IMR-90 (cell line): ENCODE data around the gene TNFRSF14. TPM values are rescaled to one million over a fixed set of nuclear protein-coding genes. Genes with fewer than 3 reads are reported as not detected.

Source experiments
- ATAC-seq: fragments of 200-7000 bp; cut with Tn5 transposase; 2 replicates; pipeline ENCODE4 v1.9.1; 2020; ENCODE audit warnings: low read depth, mild to moderate bottlenecking, moderate library complexity
- BruUV-seq: library from RNA; stranded (reverse); fragments of 400-500 nt; replicated peaks from 2 replicates; lab custom pipeline; 2021; lab: Mats Ljungman, UMichigan
- CTCF ChIA-PET: fragments of 300-600 bp; formaldehyde crosslinking; extraction: SDS; loops from one replicate; lab custom pipeline; 2021; ENCODE audit warnings: antibody characterized with exemption; lab: Yijun Ruan, JAX
- POLR2A ChIA-PET: fragments of 300-600 bp; sonication (Branson Sonifier 250); formaldehyde crosslinking; loops from one replicate; lab custom pipeline; 2022; ENCODE audit warnings: antibody characterized with exemption; ENCODE audit not compliant: unreplicated experiment; lab: Charles Lee
- DNase-seq: peaks from one replicate; pipeline ENCODE4 v3.0.0; 2013
- H2AFZ ChIP-seq: replicated peaks from 2 replicates; pipeline ENCODE3; 2013; ENCODE audit warnings: low read length, mild to moderate bottlenecking; ENCODE audit not compliant: poor library complexity
- H2AK5ac ChIP-seq: 2 replicates; pipeline ENCODE4 v1.6.1; 2013; ENCODE audit warnings: low read depth, low read length, inconsistent platforms
- H2AK9ac ChIP-seq: replicated peaks from 2 replicates; pipeline ENCODE3; 2013; ENCODE audit warnings: mild to moderate bottlenecking, low read depth, low read length, moderate library complexity; ENCODE audit not compliant: poor library complexity
- H2BK120ac ChIP-seq: 2 replicates; pipeline ENCODE4 v1.6.1; 2013; ENCODE audit warnings: low read depth, low read length, inconsistent platforms
- H2BK15ac ChIP-seq: 3 replicates; pipeline ENCODE4 v1.6.1; 2013; ENCODE audit warnings: low read depth, low read length, inconsistent platforms
- H2BK20ac ChIP-seq: 2 replicates; pipeline ENCODE4 v1.6.1; 2013; ENCODE audit warnings: low read depth, mild to moderate bottlenecking, inconsistent platforms, low read length, moderate library complexity
- H2BK5ac ChIP-seq: 2 replicates; pipeline ENCODE4 v1.6.1; 2013; ENCODE audit warnings: mild to moderate bottlenecking, low read depth, low read length, inconsistent platforms; ENCODE audit not compliant: poor library complexity, severe bottlenecking
- H3K14ac ChIP-seq: replicated peaks from 2 replicates; pipeline ENCODE4 v1.6.1; 2013; ENCODE audit warnings: low read depth, low read length, inconsistent platforms
- H3K18ac ChIP-seq: 2 replicates; pipeline ENCODE4 v1.6.1; 2013; ENCODE audit warnings: low read depth, low read length, control low read depth
- H3K23ac ChIP-seq: 2 replicates; pipeline ENCODE4 v1.6.1; 2013; ENCODE audit warnings: low read depth, low read length, inconsistent platforms
- H3K27ac ChIP-seq: 2 replicates; pipeline ENCODE4 v1.5.1; 2013; ENCODE audit warnings: mild to moderate bottlenecking, control low read depth, low read length; ENCODE audit not compliant: insufficient read depth
- H3K27me3 ChIP-seq: 2 replicates; pipeline ENCODE4 v1.6.1; 2013; ENCODE audit warnings: low read length; ENCODE audit not compliant: control insufficient read depth, insufficient read depth
- H3K36me3 ChIP-seq: 2 replicates; pipeline ENCODE4 v1.6.1; 2013; ENCODE audit warnings: low read length, mixed read lengths; ENCODE audit not compliant: control insufficient read depth, insufficient read depth
- H3K4ac ChIP-seq: 2 replicates; pipeline ENCODE4 v1.6.1; 2013; ENCODE audit warnings: low read depth, low read length, inconsistent platforms
- H3K4me1 ChIP-seq: 2 replicates; pipeline ENCODE4 v1.6.1; 2013; ENCODE audit warnings: low read length, mixed read lengths; ENCODE audit not compliant: control insufficient read depth, insufficient read depth
- H3K4me2 ChIP-seq: 2 replicates; pipeline ENCODE4 v1.6.1; 2013; ENCODE audit warnings: low read depth, mild to moderate bottlenecking, control low read depth, low read length, moderate library complexity
- H3K4me3 ChIP-seq: 2 replicates; pipeline ENCODE4 v1.5.1; 2013; ENCODE audit warnings: low read depth, mild to moderate bottlenecking, control low read depth, low read length, moderate library complexity; ENCODE audit not compliant: insufficient read depth
- H3K56ac ChIP-seq: 2 replicates; pipeline ENCODE4 v1.6.1; 2013; ENCODE audit warnings: low read length, inconsistent platforms; ENCODE audit not compliant: insufficient read depth; ENCODE audit errors: extremely low read depth
- H3K79me1 ChIP-seq, 2 experiments: 2 replicates each; pipeline ENCODE4 v1.6.1; 2013; ENCODE audit warnings: low read length in 2 of 2, inconsistent platforms in 1 of 2, low read depth in 1 of 2
- H3K9ac ChIP-seq: 2 replicates; pipeline ENCODE4 v1.6.1; 2013; ENCODE audit warnings: low read depth, low read length, control low read depth
- H3K9me1 ChIP-seq: 2 replicates; pipeline ENCODE4 v1.6.1; 2013; ENCODE audit warnings: low read length, inconsistent platforms; ENCODE audit not compliant: insufficient read depth
- H3K9me3 ChIP-seq: 2 replicates; pipeline ENCODE4 v1.6.1; 2013; ENCODE audit warnings: low read length; ENCODE audit not compliant: control insufficient read depth, insufficient read depth
- H4K20me1 ChIP-seq: 2 replicates; pipeline ENCODE4 v1.6.1; 2013; ENCODE audit warnings: low read length, inconsistent platforms; ENCODE audit not compliant: insufficient read depth
- H4K5ac ChIP-seq: 2 replicates; pipeline ENCODE4 v1.6.1; 2013; ENCODE audit warnings: mild to moderate bottlenecking, low read depth, low read length, control low read depth
- H4K8ac ChIP-seq, 2 experiments: 2 replicates each; pipeline ENCODE4 v1.6.1; 2013; ENCODE audit warnings: low read depth in 2 of 2, low read length in 2 of 2, control low read depth in 1 of 2, inconsistent platforms in 1 of 2
- H4K91ac ChIP-seq: 2 replicates; pipeline ENCODE4 v1.6.1; 2013; ENCODE audit warnings: low read depth, low read length, inconsistent platforms; ENCODE audit not compliant: insufficient read depth
- BHLHE40 ChIP-seq: fragments of 150-350 bp; IDR thresholded peaks from 2 replicates; pipeline ENCODE4 v1.6.1; 2016; ENCODE audit warnings: mild to moderate bottlenecking, low read depth, low read length
- CHD1 ChIP-seq: IDR thresholded peaks from 2 replicates; pipeline ENCODE4 v1.6.1; 2012; ENCODE audit warnings: low read depth, low read length, improper control_type of control experiment
- CTCF ChIP-seq: conservative IDR thresholded peaks from 2 replicates; pipeline ENCODE4 v1.5.1; 2012; ENCODE audit warnings: mild to moderate bottlenecking, low read depth, low read length, improper control_type of control experiment
- FOS ChIP-seq: fragments of 150-350 bp; IDR thresholded peaks from 2 replicates; pipeline ENCODE4 v1.6.1; 2016; ENCODE audit warnings: low read depth, low read length
- MAZ ChIP-seq: IDR thresholded peaks from 2 replicates; pipeline ENCODE4 v1.6.1; 2012; ENCODE audit warnings: low read depth, mild to moderate bottlenecking, low read length, improper control_type of control experiment, moderate library complexity, borderline replicate concordance
- RCOR1 ChIP-seq: IDR thresholded peaks from 2 replicates; pipeline ENCODE4 v1.6.1; 2012; ENCODE audit warnings: mild to moderate bottlenecking, low read length, improper control_type of control experiment; ENCODE audit not compliant: insufficient replicate concordance
- SMC3 ChIP-seq: fragments of 150-350 bp; IDR thresholded peaks from 2 replicates; pipeline ENCODE4 v1.6.1; 2016; ENCODE audit warnings: low read depth, mild to moderate bottlenecking, antibody characterized with exemption, low read length, moderate library complexity
- USF2 ChIP-seq: fragments of 150-350 bp; IDR thresholded peaks from 2 replicates; pipeline ENCODE4 v1.6.1; 2017; ENCODE audit warnings: mild to moderate bottlenecking, antibody characterized with exemption, low read length, low read depth
- WGBS, 2 experiments: methylation state at CpG; one replicate each; pipeline versions ENCODE4 v1.1.5 to v1.1.7; 2013; ENCODE audit warnings: missing lambda C conversion rate in 2 of 2; ENCODE audit not compliant: insufficient read length in 1 of 2; ENCODE audit errors: extremely low coverage in 2 of 2; 5-methylcytosine and 5-hydroxymethylcytosine counted together
- dilution Hi-C: fragments of 300-500 bp; cut with HindIII; formaldehyde crosslinking; loops from one replicate; pipeline ENCODE4 v1.14.3; 2018; ENCODE audit warnings: low sequenced_read_pairs; ENCODE audit not compliant: unreplicated experiment
- in situ Hi-C: fragments of 300-500 bp; cut with MboI; formaldehyde crosslinking; loops from 3 replicates; pipeline ENCODE4 v1.14.3; 2019; ENCODE audit warnings: low sequenced_read_pairs, inconsistent platforms, mixed read lengths
- intact Hi-C: fragments of 100-400 bp; cut with micrococcal nuclease; formaldehyde crosslinking; loops from 2 replicates; pipeline ENCODE4 v1.10.0; 2022
- polyA plus RNA-seq, 3 experiments: library from polyadenylated mRNA; depleted of rRNA; stranded (reverse); fragments of >200 nt; gene quantifications; 2 replicates each; pipeline ENCODE4 v1.2.3, GENCODE V29; 2012; ENCODE audit warnings: low replicate concordance in 1 of 3
- total RNA-seq: library from RNA; depleted of rRNA; stranded (reverse); fragments of >200 nt; gene quantifications from 2 replicates; pipeline ENCODE4 v1.2.3, GENCODE V29; 2012
- TF ChIP-seq, protein P1 (sequence below): fragments of 150-350 bp; IDR thresholded peaks from 2 replicates; pipeline ENCODE4 v1.6.1; 2016; ENCODE audit warnings: low read depth, mild to moderate bottlenecking, low read length, moderate library complexity, borderline replicate concordance

The TNFRSF14 gene
- total and polyA plus RNA-seq, 2 of the 4 experiments (the other 2 are of a cell fraction), result 1.3 to 4.2 TPM

- BruUV-seq, result no TSS peak
- no peak overlapping the region for H3K4ac ChIP-seq
- H2AFZ ChIP-seq, result no peak overlapping the region
- ATAC-seq (no peak), DNase-seq (no peak)
- H3K18ac ChIP-seq, result no peak overlapping the region
- H2BK120ac ChIP-seq, result no peak overlapping the region
- H2BK15ac ChIP-seq, result no peak overlapping the region
- TF ChIP-seq MAZ (no peak), CTCF (no peak), FOS (no peak), BHLHE40 (no peak), SMC3 (no peak), RCOR1 (no peak), USF2 (no peak), CHD1 (no peak)
- TF ChIP-seq, protein P1, sequence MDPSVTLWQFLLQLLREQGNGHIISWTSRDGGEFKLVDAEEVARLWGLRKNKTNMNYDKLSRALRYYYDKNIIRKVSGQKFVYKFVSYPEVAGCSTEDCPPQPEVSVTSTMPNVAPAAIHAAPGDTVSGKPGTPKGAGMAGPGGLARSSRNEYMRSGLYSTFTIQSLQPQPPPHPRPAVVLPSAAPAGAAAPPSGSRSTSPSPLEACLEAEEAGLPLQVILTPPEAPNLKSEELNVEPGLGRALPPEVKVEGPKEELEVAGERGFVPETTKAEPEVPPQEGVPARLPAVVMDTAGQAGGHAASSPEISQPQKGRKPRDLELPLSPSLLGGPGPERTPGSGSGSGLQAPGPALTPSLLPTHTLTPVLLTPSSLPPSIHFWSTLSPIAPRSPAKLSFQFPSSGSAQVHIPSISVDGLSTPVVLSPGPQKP, result no peak
- no peak overlapping the region for H2BK5ac ChIP-seq
- no peak overlapping the region for H4K5ac ChIP-seq
- no peak overlapping the region for H4K91ac ChIP-seq
- H3K9me3 ChIP-seq, result no peaks in the 10 kb centered on the region
- in situ Hi-C loops (no loop called here), intact Hi-C loops (no loop called here), dilution Hi-C loops (no loop called here)
- H4K8ac ChIP-seq, result no peak overlapping the region
- ChIA-PET POLR2A (no interaction called here), CTCF (no interaction called here)
- H3K79me1 ChIP-seq, result no peaks in the 10 kb centered on the region
- no peak overlapping the region for H3K27ac ChIP-seq
- no peak overlapping the region for H2AK5ac ChIP-seq
- no peaks in the 10 kb centered on the region for H3K36me3 ChIP-seq
- H3K56ac ChIP-seq, result no peak overlapping the region
- no peaks in the 10 kb centered on the region for H4K20me1 ChIP-seq
- no peak overlapping the region for H2AK9ac ChIP-seq
- no peaks in the 10 kb centered on the region for H3K9me1 ChIP-seq
- no peak overlapping the region for H3K23ac ChIP-seq
- H3K9ac ChIP-seq, result no peak overlapping the region
- no peaks in the 10 kb centered on the region for H3K4me1 ChIP-seq
- H3K4me2 ChIP-seq, result no peak overlapping the region
- H3K4me3 ChIP-seq, result no peak overlapping the region
- H2BK20ac ChIP-seq, result no peak overlapping the region
- no peak overlapping the region for H3K14ac ChIP-seq
- peaks cover 26% of the 10 kb centered on the region for H3K27me3 ChIP-seq
- 39% methylated on average over 7 of the region's 34 CpGs; no CpG with 5 or more reads in 1 of the 2 experiments for WGBS, 2 experiments
Observed at GRCh38 chr1:2566101-2567045, 10.2 kb downstream of the TNFRSF14 start.
